Peyer's patch (tissue), 4 donors: ENCODE measurements around the gene ARHGAP5. TPM values are rescaled to one million over a fixed set of nuclear protein-coding genes. Genes with fewer than 3 reads are reported as not detected.

Experiments
- DNase-seq, 3 donors: peaks; one replicate each; pipeline ENCODE4 v3.0.0-alpha.2; 2017 to 2019
- H3K27ac ChIP-seq, 4 donors: fragments of 200-600 bp; sonication (generic); one replicate each; pipeline ENCODE4 v1.5.1; 2016 to 2019
- H3K27me3 ChIP-seq, 2 donors: fragments of 200-600 bp; sonication (generic); one replicate each; pipeline ENCODE4 v1.5.1; 2019
- H3K36me3 ChIP-seq, 3 donors: fragments of 200-600 bp; sonication (generic); one replicate each; pipeline ENCODE4 v1.5.1; 2016 to 2019
- H3K4me1 ChIP-seq, 4 donors: fragments of 200-600 bp; sonication (generic); one replicate each; pipeline ENCODE4 v1.5.1; 2016 to 2019
- H3K4me3 ChIP-seq, 4 donors: fragments of 200-600 bp; sonication (generic); 1 replicate in 3 of 4; 2 replicates in 1 of 4; pipeline ENCODE4 v1.5.1; 2016 to 2019; ENCODE audit warnings: mild to moderate bottlenecking in 1 of 4
- H3K9me3 ChIP-seq, 4 donors: fragments of 200-600 bp; sonication (generic); one replicate each; pipeline ENCODE4 v1.5.1; 2016 to 2019; ENCODE audit warnings: mild to moderate bottlenecking in 1 of 4
- POLR2A ChIP-seq, 2 donors: fragments of 450-650 bp; IDR thresholded peaks; one replicate each; pipeline ENCODE4 v1.5.1; 2017; ENCODE audit warnings: antibody characterized with exemption in 2 of 2, mild to moderate bottlenecking in 2 of 2, moderate library complexity in 2 of 2
- total RNA-seq, 4 donors: library from RNA; depleted of rRNA; stranded (reverse); fragments of >200 nt; gene quantifications; one replicate each; pipeline ENCODE4 v1.1.0, GENCODE V29; 2016
- TF ChIP-seq, protein P1 (sequence below), 6 experiments: fragments of 450-650 bp in 4 of 6; fragments of 200-600 bp in 2 of 6; sonication (generic) in 1 of 6; IDR thresholded peaks; one replicate each; pipeline ENCODE4 v1.5.1; 2017 to 2019; ENCODE audit warnings: antibody characterized with exemption in 6 of 6, mild to moderate bottlenecking in 3 of 6, moderate library complexity in 1 of 6

The ARHGAP5 gene, protein sequence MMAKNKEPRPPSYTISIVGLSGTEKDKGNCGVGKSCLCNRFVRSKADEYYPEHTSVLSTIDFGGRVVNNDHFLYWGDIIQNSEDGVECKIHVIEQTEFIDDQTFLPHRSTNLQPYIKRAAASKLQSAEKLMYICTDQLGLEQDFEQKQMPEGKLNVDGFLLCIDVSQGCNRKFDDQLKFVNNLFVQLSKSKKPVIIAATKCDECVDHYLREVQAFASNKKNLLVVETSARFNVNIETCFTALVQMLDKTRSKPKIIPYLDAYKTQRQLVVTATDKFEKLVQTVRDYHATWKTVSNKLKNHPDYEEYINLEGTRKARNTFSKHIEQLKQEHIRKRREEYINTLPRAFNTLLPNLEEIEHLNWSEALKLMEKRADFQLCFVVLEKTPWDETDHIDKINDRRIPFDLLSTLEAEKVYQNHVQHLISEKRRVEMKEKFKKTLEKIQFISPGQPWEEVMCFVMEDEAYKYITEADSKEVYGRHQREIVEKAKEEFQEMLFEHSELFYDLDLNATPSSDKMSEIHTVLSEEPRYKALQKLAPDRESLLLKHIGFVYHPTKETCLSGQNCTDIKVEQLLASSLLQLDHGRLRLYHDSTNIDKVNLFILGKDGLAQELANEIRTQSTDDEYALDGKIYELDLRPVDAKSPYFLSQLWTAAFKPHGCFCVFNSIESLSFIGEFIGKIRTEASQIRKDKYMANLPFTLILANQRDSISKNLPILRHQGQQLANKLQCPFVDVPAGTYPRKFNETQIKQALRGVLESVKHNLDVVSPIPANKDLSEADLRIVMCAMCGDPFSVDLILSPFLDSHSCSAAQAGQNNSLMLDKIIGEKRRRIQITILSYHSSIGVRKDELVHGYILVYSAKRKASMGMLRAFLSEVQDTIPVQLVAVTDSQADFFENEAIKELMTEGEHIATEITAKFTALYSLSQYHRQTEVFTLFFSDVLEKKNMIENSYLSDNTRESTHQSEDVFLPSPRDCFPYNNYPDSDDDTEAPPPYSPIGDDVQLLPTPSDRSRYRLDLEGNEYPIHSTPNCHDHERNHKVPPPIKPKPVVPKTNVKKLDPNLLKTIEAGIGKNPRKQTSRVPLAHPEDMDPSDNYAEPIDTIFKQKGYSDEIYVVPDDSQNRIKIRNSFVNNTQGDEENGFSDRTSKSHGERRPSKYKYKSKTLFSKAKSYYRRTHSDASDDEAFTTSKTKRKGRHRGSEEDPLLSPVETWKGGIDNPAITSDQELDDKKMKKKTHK (N-terminal part only)
- 100 to 1,000 TPM; 113 to 123 (median 115) TPM for total RNA-seq

DNA sequence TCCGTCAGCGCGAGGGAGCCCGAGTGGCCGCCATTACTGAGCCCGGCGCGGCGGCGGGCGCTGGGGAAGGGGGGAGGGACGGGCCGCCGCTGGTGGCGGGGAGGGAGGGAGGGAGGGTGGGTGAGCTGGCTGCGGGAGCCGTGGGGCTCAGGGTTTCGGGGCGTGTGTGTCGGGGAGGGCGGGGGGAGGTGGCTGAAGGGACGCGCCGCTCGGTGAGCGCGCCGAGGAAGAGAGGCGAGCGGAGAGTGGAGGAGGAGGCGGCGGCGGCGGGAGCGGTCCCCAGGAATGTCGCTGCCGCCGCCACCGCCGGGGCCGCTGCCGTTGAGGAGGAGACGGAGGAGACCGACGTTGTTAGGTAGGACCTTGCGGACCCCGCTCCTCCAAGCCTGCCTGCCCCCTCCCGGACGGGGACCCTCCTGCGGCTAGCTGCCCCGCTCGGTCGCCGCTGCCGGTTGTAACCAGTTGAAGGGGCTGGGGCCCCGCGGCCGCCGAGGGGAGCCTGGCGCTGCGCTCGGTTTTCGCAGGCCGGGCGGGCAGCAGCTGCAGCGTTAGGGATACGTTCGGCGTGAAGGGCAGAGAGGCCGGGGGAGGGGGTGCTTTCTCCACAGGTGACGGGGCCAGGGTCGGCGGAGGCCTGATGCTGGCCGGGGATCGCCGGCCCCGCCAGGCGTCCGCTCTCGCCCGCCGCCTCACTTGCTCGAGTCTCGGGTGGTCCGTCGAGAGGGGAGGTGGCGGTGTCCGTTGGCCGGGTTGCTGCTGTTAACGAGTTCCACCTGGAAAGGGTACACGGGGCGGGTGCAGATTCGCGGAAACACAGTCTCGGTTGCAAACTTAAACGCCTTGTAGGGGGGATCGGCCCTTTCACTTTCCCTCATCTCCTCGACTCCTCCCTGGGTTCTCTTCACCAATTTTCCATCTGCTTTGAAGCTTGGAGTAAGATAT lies at the start of gene ARHGAP5:
ARHGAP5 (plus strand) TSS at position 224 of the 942 bp plus-strand sequence. CDS start 13,366 bp downstream, outside the sequence.
- peak; percentile 70 to 73 (median 70) for DNase-seq
- H3K9me3 ChIP-seq = no peaks in the 10 kb centered on the region
- H3K27me3 ChIP-seq = no peaks in the 10 kb centered on the region
- H3K4me3 ChIP-seq = peak within 1 kb of the TSS; percentile 79 to 96 (median 84)
- TF ChIP-seq, protein P1, sequence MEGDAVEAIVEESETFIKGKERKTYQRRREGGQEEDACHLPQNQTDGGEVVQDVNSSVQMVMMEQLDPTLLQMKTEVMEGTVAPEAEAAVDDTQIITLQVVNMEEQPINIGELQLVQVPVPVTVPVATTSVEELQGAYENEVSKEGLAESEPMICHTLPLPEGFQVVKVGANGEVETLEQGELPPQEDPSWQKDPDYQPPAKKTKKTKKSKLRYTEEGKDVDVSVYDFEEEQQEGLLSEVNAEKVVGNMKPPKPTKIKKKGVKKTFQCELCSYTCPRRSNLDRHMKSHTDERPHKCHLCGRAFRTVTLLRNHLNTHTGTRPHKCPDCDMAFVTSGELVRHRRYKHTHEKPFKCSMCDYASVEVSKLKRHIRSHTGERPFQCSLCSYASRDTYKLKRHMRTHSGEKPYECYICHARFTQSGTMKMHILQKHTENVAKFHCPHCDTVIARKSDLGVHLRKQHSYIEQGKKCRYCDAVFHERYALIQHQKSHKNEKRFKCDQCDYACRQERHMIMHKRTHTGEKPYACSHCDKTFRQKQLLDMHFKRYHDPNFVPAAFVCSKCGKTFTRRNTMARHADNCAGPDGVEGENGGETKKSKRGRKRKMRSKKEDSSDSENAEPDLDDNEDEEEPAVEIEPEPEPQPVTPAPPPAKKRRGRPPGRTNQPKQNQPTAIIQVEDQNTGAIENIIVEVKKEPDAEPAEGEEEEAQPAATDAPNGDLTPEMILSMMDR (IDR thresholded peaks at IDR 0.05) = peak in 3 of 6 experiments; percentile 15 to 21 (median 16)
- peak; percentile 43 to 47 for TF ChIP-seq POLR2A (IDR thresholded peaks at IDR 0.05)
- peaks cover 0 to 31% (median 6%) of the 10 kb centered on the region in 4 donors for H3K4me1 ChIP-seq
- peak within 1 kb of the TSS; percentile 91 to 100 (median 97) for H3K27ac ChIP-seq
- no peaks in the 10 kb centered on the region for H3K36me3 ChIP-seq

DNA sequence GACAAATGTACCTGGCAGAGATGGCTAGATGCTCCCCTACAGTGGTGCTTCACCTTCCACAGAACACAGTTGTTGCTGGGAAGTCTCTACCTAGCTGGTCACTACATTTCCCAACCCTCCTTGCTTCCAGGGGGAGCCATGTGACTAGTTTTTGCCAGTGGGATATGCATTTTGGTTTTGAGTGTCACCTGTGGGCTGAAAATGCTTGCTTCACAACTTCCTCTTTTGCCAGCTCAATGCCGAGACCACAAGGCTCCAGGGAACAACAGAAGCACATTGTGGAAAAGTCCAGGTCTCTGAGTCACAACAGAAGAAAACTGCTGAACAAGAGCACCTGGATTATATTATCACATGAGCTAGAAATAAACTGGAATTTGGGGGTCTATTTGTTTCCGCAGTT lies 48.5 kb upstream of the ARHGAP5 start:
- Histone ChIP-seq H3K4me3 (no peak overlapping the region), H3K9me3 (no peaks in the 10 kb centered on the region), H3K27ac (no peak overlapping the region), H3K36me3 (no peaks in the 10 kb centered on the region), H3K4me1 (no peaks in the 10 kb centered on the region), H3K27me3 (no peaks in the 10 kb centered on the region)
- TF ChIP-seq, protein P1 (IDR thresholded peaks at IDR 0.05) = no peak
- TF ChIP-seq POLR2A (IDR thresholded peaks at IDR 0.05) = no peak
- DNase-seq = no peak

DNA sequence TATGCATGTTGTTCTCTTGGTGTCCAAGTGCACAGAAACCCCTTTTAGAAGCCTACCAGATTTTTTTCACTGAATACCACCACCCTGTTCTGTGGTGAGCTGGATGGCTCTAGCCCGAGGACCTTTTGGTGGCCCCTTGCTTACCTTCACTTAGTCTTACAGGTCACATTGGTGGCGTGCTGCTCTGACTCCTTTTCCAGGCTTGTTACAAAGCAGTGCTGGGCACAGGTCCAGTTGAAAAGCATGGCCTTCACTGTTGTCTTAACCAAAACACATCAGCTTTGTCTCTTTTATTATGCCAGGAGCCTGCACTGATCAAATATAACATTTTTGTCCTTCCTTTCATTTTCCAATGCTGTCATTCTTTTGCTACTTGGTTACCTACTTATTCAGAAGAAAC lies 43.6 kb upstream of the ARHGAP5 start:
- Histone ChIP-seq H3K4me3 (no peak overlapping the region), H3K27ac (no peak overlapping the region), H3K9me3 (no peaks in the 10 kb centered on the region), H3K4me1 (no peaks in the 10 kb centered on the region), H3K36me3 (no peaks in the 10 kb centered on the region), H3K27me3 (no peaks in the 10 kb centered on the region)
- DNase-seq = no peak
- TF ChIP-seq, protein P1 (IDR thresholded peaks at IDR 0.05) = no peak
- no peak for TF ChIP-seq POLR2A (IDR thresholded peaks at IDR 0.05)

DNA sequence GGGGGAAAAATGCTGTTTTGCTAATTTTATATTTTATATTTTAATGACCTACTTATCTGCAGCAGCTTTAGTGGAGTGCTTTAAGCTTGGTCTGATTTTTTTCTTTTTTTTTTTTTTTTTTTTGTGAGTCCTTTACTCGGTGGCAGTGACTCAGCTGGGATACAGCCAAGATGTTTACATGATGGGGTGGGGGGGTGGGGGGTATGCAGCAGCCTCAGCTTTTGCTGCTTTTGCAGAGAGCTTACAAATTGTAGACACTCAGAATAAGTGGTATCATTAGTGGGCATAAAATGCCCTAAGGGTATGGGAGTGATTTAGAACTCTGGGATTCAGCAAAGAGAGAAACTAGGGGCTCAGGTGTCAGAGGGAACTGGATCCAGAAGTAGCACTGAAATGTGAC lies 38.2 kb upstream of the ARHGAP5 start:
- Histone ChIP-seq H3K9me3 (no peaks in the 10 kb centered on the region), H3K27ac (no peak overlapping the region), H3K27me3 (no peaks in the 10 kb centered on the region), H3K4me3 (no peak overlapping the region), H3K36me3 (no peaks in the 10 kb centered on the region), H3K4me1 (no peaks in the 10 kb centered on the region)
- TF ChIP-seq, protein P1 (IDR thresholded peaks at IDR 0.05) = no peak
- TF ChIP-seq POLR2A (IDR thresholded peaks at IDR 0.05) = no peak
- no peak for DNase-seq
